H1 (cell line): ENCODE measurements around the gene KLK12. TPM values are rescaled to one million over a fixed set of nuclear protein-coding genes. Genes with fewer than 3 reads are reported as not detected.

Source experiments
- CTCF ChIA-PET: fragments of 300-600 bp; sonication (Branson Sonifier 250); formaldehyde crosslinking; loops from one replicate; lab custom pipeline; 2021; ENCODE audit not compliant: partially characterized antibody; lab: Charles Lee
- POLR2A ChIA-PET: fragments of 300-600 bp; sonication (Branson Sonifier 250); formaldehyde crosslinking; loops from one replicate; lab custom pipeline; 2021; ENCODE audit warnings: inconsistent platforms; ENCODE audit not compliant: partially characterized antibody; lab: Charles Lee
- DNase-seq, 2 experiments: peaks; one replicate each; pipeline versions ENCODE4 v3.0.0 to v3.0.0-alpha.2; 2010 to 2022; ENCODE audit warnings: low spot score in 2 of 2, low read depth in 1 of 2, mixed read lengths in 1 of 2
- FAIRE-seq: peaks from 2 replicates; lab custom pipeline; 2011; peaks lifted over from hg19 to GRCh38; lab: Jason Lieb, UNC
- H2AFZ ChIP-seq: 2 replicates; pipeline ENCODE4 v1.8.1; 2012; ENCODE audit warnings: low read length, inconsistent platforms
- H2AK5ac ChIP-seq: 2 replicates; pipeline ENCODE4 v1.6.1; 2013; ENCODE audit warnings: low read depth, low read length
- H2BK120ac ChIP-seq: replicated peaks from 2 replicates; pipeline ENCODE3; 2013; ENCODE audit warnings: low read depth, low read length, inconsistent platforms
- H2BK12ac ChIP-seq: 2 replicates; pipeline ENCODE4 v1.6.1; 2013; ENCODE audit warnings: low read depth, low read length
- H2BK15ac ChIP-seq: 2 replicates; pipeline ENCODE4 v1.6.1; 2013; ENCODE audit warnings: low read length
- H2BK20ac ChIP-seq: 2 replicates; pipeline ENCODE4 v1.6.1; 2013; ENCODE audit warnings: low read length
- H2BK5ac ChIP-seq: 2 replicates; pipeline ENCODE4 v1.6.1; 2013; ENCODE audit warnings: low read depth, low read length
- H3K14ac ChIP-seq: 2 replicates; pipeline ENCODE4 v1.6.1; 2013; ENCODE audit warnings: inconsistent platforms; ENCODE audit not compliant: insufficient read length
- H3K18ac ChIP-seq: 2 replicates; pipeline ENCODE4 v1.6.1; 2013; ENCODE audit warnings: low read length; ENCODE audit errors: extremely low read depth
- H3K23ac ChIP-seq: 2 replicates; pipeline ENCODE4 v1.6.1; 2013; ENCODE audit warnings: inconsistent platforms; ENCODE audit not compliant: insufficient read length
- H3K23me2 ChIP-seq: 2 replicates; pipeline ENCODE4 v1.6.1; 2013; ENCODE audit warnings: low read depth, low read length
- H3K27ac ChIP-seq: 2 replicates; pipeline ENCODE4 v1.6.1; 2011; ENCODE audit warnings: low read depth, low read length, inconsistent platforms
- H3K27me3 ChIP-seq, 4 experiments: replicated peaks in 1 of 4; 1 replicate in 1 of 4; 2 replicates in 3 of 4; pipeline versions ENCODE4 v1.6.1 to v1.8.1; 2011 to 2013; ENCODE audit warnings: low read length in 3 of 4, mild to moderate bottlenecking in 3 of 4, inconsistent platforms in 2 of 4, mixed read lengths in 2 of 4, moderate library complexity in 1 of 4; ENCODE audit not compliant: control insufficient read depth in 3 of 4, insufficient read depth in 3 of 4; ENCODE audit errors: extremely low read depth in 1 of 4
- H3K36me3 ChIP-seq, 4 experiments: 2 replicates each; pipeline versions ENCODE4 v1.6.1 to v1.8.1; 2011 to 2013; ENCODE audit warnings: mild to moderate bottlenecking in 4 of 4, low read length in 3 of 4, moderate library complexity in 2 of 4, control low read depth in 1 of 4, inconsistent platforms in 1 of 4; ENCODE audit not compliant: insufficient read depth in 4 of 4, control insufficient read depth in 2 of 4
- H3K4ac ChIP-seq: replicated peaks from 2 replicates; pipeline ENCODE3; 2013; ENCODE audit warnings: low read length, low read depth, mixed read lengths, inconsistent platforms; ENCODE audit not compliant: insufficient read length
- H3K4me1 ChIP-seq, 4 experiments: replicated peaks in 1 of 4; 1 replicate in 1 of 4; 2 replicates in 3 of 4; pipeline versions ENCODE4 v1.6.1 to v1.8.1; 2011 to 2013; ENCODE audit warnings: low read length in 3 of 4, inconsistent platforms in 2 of 4, mixed read lengths in 1 of 4; ENCODE audit not compliant: insufficient read depth in 4 of 4, control insufficient read depth in 3 of 4
- H3K4me2 ChIP-seq, 2 experiments: 2 replicates each; pipeline versions ENCODE4 v1.6.1 to v1.8.1; 2011 to 2013; ENCODE audit warnings: low read depth in 2 of 2, low read length in 2 of 2, control low read depth in 1 of 2, inconsistent platforms in 1 of 2, mild to moderate bottlenecking in 1 of 2; ENCODE audit not compliant: insufficient read depth in 1 of 2
- H3K4me3 ChIP-seq, 4 experiments: fragments of 200-600, 300-600 bp in 1 of 4; sonication (generic), shearing (Covaris generic), sonication (Bioruptor Twin) in 1 of 4; 2 replicates each; pipeline versions ENCODE4 v1.5.1 to v1.8.1; 2011 to 2016; ENCODE audit warnings: low read length in 4 of 4, low read depth in 3 of 4, control low read depth in 2 of 4, inconsistent platforms in 2 of 4, mild to moderate bottlenecking in 2 of 4, mixed read lengths in 1 of 4, moderate library complexity in 1 of 4; ENCODE audit not compliant: insufficient read depth in 2 of 4; ENCODE audit errors: extremely low read depth in 1 of 4
- H3K56ac ChIP-seq: replicated peaks from 2 replicates; pipeline ENCODE3; 2013; ENCODE audit warnings: low read depth, mild to moderate bottlenecking, mixed read lengths, low read length, inconsistent platforms; ENCODE audit not compliant: insufficient read length
- H3K79me1 ChIP-seq: 2 replicates; pipeline ENCODE4 v1.6.1; 2013; ENCODE audit warnings: low read depth, low read length, control low read depth
- H3K79me2 ChIP-seq, 2 experiments: 2 replicates each; pipeline versions ENCODE4 v1.6.1 to v1.8.1; 2012 to 2013; ENCODE audit warnings: low read length in 2 of 2, mild to moderate bottlenecking in 2 of 2, inconsistent platforms in 1 of 2; ENCODE audit not compliant: insufficient read depth in 2 of 2, control insufficient read depth in 1 of 2
- H3K9ac ChIP-seq, 4 experiments: replicated peaks in 1 of 4; 1 replicate in 1 of 4; 2 replicates in 3 of 4; pipeline versions ENCODE4 v1.6.1 to v1.8.1; 2011 to 2013; ENCODE audit warnings: low read depth in 3 of 4, low read length in 3 of 4, control low read depth in 2 of 4, mild to moderate bottlenecking in 2 of 4, moderate library complexity in 2 of 4, inconsistent platforms in 1 of 4; ENCODE audit errors: extremely low read depth in 1 of 4
- H3K9me3 ChIP-seq, 2 experiments: 2 replicates each; pipeline versions ENCODE4 v1.6.1 to v1.8.1; 2012 to 2013; ENCODE audit warnings: mild to moderate bottlenecking in 2 of 2, moderate library complexity in 2 of 2, control low read depth in 1 of 2, inconsistent platforms in 1 of 2, low read depth in 1 of 2, low read length in 1 of 2, mixed read lengths in 1 of 2; ENCODE audit not compliant: insufficient read depth in 2 of 2
- H4K20me1 ChIP-seq, 2 experiments: replicated peaks in 1 of 2; 2 replicates each; pipeline versions ENCODE3 to v1.8.1; 2011 to 2013; ENCODE audit warnings: inconsistent platforms in 2 of 2, low read length in 2 of 2, mild to moderate bottlenecking in 1 of 2; ENCODE audit not compliant: insufficient read depth in 2 of 2, control insufficient read depth in 1 of 2
- H4K5ac ChIP-seq: 2 replicates; pipeline ENCODE4 v1.6.1; 2013; ENCODE audit warnings: low read length, low read depth, mixed read lengths, inconsistent platforms; ENCODE audit not compliant: insufficient read length
- H4K8ac ChIP-seq: 2 replicates; pipeline ENCODE4 v1.8.0; 2013; ENCODE audit warnings: mild to moderate bottlenecking, moderate library complexity, low read length, inconsistent platforms; ENCODE audit not compliant: insufficient read depth; ENCODE audit errors: extremely low read depth
- H4K91ac ChIP-seq: replicated peaks from 2 replicates; pipeline ENCODE3; 2013; ENCODE audit warnings: low read length, mixed read lengths, inconsistent platforms; ENCODE audit not compliant: insufficient read length
- CHD2 ChIP-seq: IDR thresholded peaks from 2 replicates; pipeline ENCODE4 v1.6.1; 2012; ENCODE audit warnings: low read length, improper control_type of control experiment
- EP300 ChIP-seq, 2 experiments: IDR thresholded peaks; 1 replicate in 1 of 2; 2 replicates in 1 of 2; pipeline ENCODE4 v1.6.1; 2011 to 2012; ENCODE audit warnings: low read depth in 2 of 2, low read length in 2 of 2, mild to moderate bottlenecking in 2 of 2, borderline replicate concordance in 1 of 2, inconsistent platforms in 1 of 2, moderate library complexity in 1 of 2
- GABPA ChIP-seq: IDR thresholded peaks from 2 replicates; pipeline ENCODE4 v1.6.1; 2011; ENCODE audit warnings: mild to moderate bottlenecking, low read length, moderate library complexity, borderline replicate concordance; ENCODE audit not compliant: insufficient read depth
- HDAC6 ChIP-seq: IDR thresholded peaks from one replicate; pipeline ENCODE4 v1.7.1; 2012; ENCODE audit warnings: low read depth, mild to moderate bottlenecking, inconsistent platforms, low read length, moderate library complexity
- JUN ChIP-seq: IDR thresholded peaks from 2 replicates; pipeline ENCODE4 v1.6.1; 2011; ENCODE audit warnings: low read depth, mild to moderate bottlenecking, improper control_type of control experiment, low read length
- MAX ChIP-seq: IDR thresholded peaks from 2 replicates; pipeline ENCODE4 v1.6.1; 2012; ENCODE audit warnings: inconsistent platforms
- NANOG ChIP-seq: IDR thresholded peaks from 2 replicates; pipeline ENCODE4 v1.6.1; 2011; ENCODE audit warnings: low read length, low read depth, mild to moderate bottlenecking, inconsistent platforms; ENCODE audit not compliant: insufficient read depth, poor library complexity, severe bottlenecking
- SP1 ChIP-seq: IDR thresholded peaks from 2 replicates; pipeline ENCODE4 v1.6.1; 2011; ENCODE audit warnings: low read depth, low read length
- TCF12 ChIP-seq: IDR thresholded peaks from 2 replicates; pipeline ENCODE4 v1.6.1; 2011; ENCODE audit warnings: low read depth, mild to moderate bottlenecking, low read length
- WGBS, 2 experiments: shearing (Covaris generic) in 1 of 2; methylation state at CpG; one replicate each; pipeline versions ENCODE4 v1.1.6 to v1.1.7; 2013 to 2015; ENCODE audit warnings: low lambda C conversion rate in 2 of 2, mixed read lengths in 2 of 2, inconsistent platforms in 1 of 2, low coverage in 1 of 2, missing lambda C conversion rate in 1 of 2; ENCODE audit not compliant: insufficient replicate concordance in 2 of 2, insufficient coverage in 1 of 2, insufficient read length in 1 of 2; ENCODE audit errors: extremely low coverage in 1 of 2, missing lambda C conversion rate in 1 of 2; 5-methylcytosine and 5-hydroxymethylcytosine counted together
- polyA plus RNA-seq, 7 experiments: library from polyadenylated mRNA; depleted of rRNA in 3 of 7; stranded (reverse) in 5 of 7; unstranded in 2 of 7; fragments of >200 nt in 5 of 7; fragments of 200-250 nt in 2 of 7; gene quantifications; 1 replicate in 5 of 7; 2 replicates in 1 of 7; 4 replicates in 1 of 7; pipeline versions ENCODE4 v1.2.1 to v1.2.3, GENCODE V29; 2011 to 2013; ENCODE audit warnings: missing spikeins in 2 of 7, mixed read lengths in 2 of 7
- total RNA-seq: library from RNA; stranded (reverse); fragmentation: NEBNext Ultra II Directional; extraction: Animal tissue kit (Norgen Biotek cat#: 25700); gene quantifications from 2 replicates; pipeline ENCODE4 v1.2.1, GENCODE V29; 2021
- TF ChIP-seq, protein P1 (sequence below): IDR thresholded peaks from 2 replicates; pipeline ENCODE4 v1.6.1; 2012; ENCODE audit warnings: low read length, inconsistent platforms

KLK12 gene
- total and polyA plus RNA-seq, 2 of the 8 experiments (the other 6 are each of a cell fraction or from before 2014, with no cell fraction given), result 0.24 TPM; not detected in 1

DNA sequence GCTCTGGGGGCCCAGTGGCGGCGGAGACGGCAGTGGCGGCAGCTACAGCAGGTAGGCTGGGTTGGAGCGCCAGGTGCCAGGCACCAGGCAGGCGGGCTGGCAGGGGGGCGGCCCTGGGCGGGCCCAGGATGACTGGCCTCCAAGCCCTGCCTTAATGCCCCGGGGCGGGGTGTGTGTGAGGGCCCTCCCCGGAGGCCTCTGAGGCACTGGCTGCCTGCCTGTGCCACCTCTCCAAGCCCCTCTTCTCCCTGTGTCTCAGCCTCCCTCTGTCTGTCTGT, 8.3 kb downstream of the KLK12 start, which contains the start of gene KLK11:
Gene KLK11 (minus strand): TSS at position 63 of the 278 bp plus-strand sequence. CDS start 985 bp downstream, outside the sequence.
- Histone ChIP-seq H3K9me3 (no peaks in the 10 kb centered on the region), H4K8ac (peak within 1 kb of the TSS; percentile 8; the same call in 1 of the 2 replicates), H3K4ac (no peak within 1 kb of the TSS), H3K27me3 (no peaks in the 10 kb centered on the region; a peak in 1 of 7 replicates), H3K14ac (no peak within 1 kb of the TSS), H3K56ac (no peak within 1 kb of the TSS), H3K9ac (no peak within 1 kb of the TSS; a peak in 3 of 7 replicates), H2AFZ (no peak within 1 kb of the TSS), H3K18ac (peak within 1 kb of the TSS; percentile 1; the same call in 1 of the 2 replicates), H2BK15ac (peak within 1 kb of the TSS; percentile 81; the same call in 1 of the 2 replicates), H4K5ac (peak within 1 kb of the TSS; percentile 12), H3K27ac (no peak within 1 kb of the TSS), H3K4me1 (peaks cover 3 to 25% (median 17%) of the 10 kb centered on the region in 4 experiments), H2BK5ac (0 out of 2 replicates have a peak within 1 kb of the TSS, but pooled peaks have one; percentile 35), H2BK12ac (peak within 1 kb of the TSS; percentile 39; the same call in 1 of the 2 replicates), H3K23me2 (no peaks in the 10 kb centered on the region; the same call in 1 of the 2 replicates), H3K23ac (no peak within 1 kb of the TSS), H2AK5ac (0 out of 2 replicates have a peak within 1 kb of the TSS, but pooled peaks have one; percentile 39), H4K20me1 (no peaks in the 10 kb centered on the region), H3K4me3 (no peak within 1 kb of the TSS), H3K79me1 (no peaks in the 10 kb centered on the region), H3K36me3 (no peaks in the 10 kb centered on the region), H2BK120ac (no peak within 1 kb of the TSS), H4K91ac (peak within 1 kb of the TSS; percentile 51), H3K79me2 (no peaks in the 10 kb centered on the region), H2BK20ac (0 out of 2 replicates have a peak within 1 kb of the TSS, but pooled peaks have one; percentile 72), H3K4me2 (no peak within 1 kb of the TSS)
- 90% methylated on average over 11 of the region's 11 CpGs; no CpG with 5 or more reads in 1 of the 2 experiments for WGBS, 2 experiments
- ChIA-PET CTCF (interaction anchor here (1.3 to 15.0 kb wide), 2 partner anchors 8 to 67 kb away, joined by 5 to 269 read pairs; partner anchors contain the start of gene KLK12), POLR2A (interaction anchor here (0.6 to 1.3 kb wide), 4 partner anchors 18 to 1317 kb away, joined by 3 to 4 read pairs (median 4); partner anchors contain the start of gene KLK8)
- TF ChIP-seq GABPA, result no peak
- TF ChIP-seq MAX, result no peak
- no peak for TF ChIP-seq TCF12
- TF ChIP-seq JUN, result no peak
- no peak for TF ChIP-seq EP300 (IDR thresholded peaks at IDR 0.05; ENCODE audit: borderline replicate concordance in 1 of 2, low read depth in 2 of 2, low read length in 2 of 2)
- no peak for TF ChIP-seq CHD2
- no peak for TF ChIP-seq NANOG
- no peak for TF ChIP-seq HDAC6
- no peak for TF ChIP-seq SP1
- TF ChIP-seq, protein P1, sequence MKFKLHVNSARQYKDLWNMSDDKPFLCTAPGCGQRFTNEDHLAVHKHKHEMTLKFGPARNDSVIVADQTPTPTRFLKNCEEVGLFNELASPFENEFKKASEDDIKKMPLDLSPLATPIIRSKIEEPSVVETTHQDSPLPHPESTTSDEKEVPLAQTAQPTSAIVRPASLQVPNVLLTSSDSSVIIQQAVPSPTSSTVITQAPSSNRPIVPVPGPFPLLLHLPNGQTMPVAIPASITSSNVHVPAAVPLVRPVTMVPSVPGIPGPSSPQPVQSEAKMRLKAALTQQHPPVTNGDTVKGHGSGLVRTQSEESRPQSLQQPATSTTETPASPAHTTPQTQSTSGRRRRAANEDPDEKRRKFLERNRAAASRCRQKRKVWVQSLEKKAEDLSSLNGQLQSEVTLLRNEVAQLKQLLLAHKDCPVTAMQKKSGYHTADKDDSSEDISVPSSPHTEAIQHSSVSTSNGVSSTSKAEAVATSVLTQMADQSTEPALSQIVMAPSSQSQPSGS, result no peak
- FAIRE-seq (no peak), DNase-seq (no peak)
